Measurements from ENCODE around the gene DKKL1.

Gene DKKL1

GRCh38 chr19:49387936-49388372, 24.3 kb downstream of the DKKL1 start, which contains the start of gene KASH5:
KASH5 (plus strand) TSS chr19:49388249; CDS start chr19:49390884, 2,635 bp downstream.
- Histone ChIP-seq H3K27me3 (ENCODE audit: low read depth, low read length) (no peaks in the 10 kb centered on the region), H3K79me2 (ENCODE audit: low read length) (no peaks in the 10 kb centered on the region), H3K4me3 (ENCODE audit: low read length) (peak within 1 kb of the TSS; percentile 58), H3K36me3 (replicated peaks; ENCODE audit: low read depth, low read length) (no peaks in the 10 kb centered on the region), H3K9ac (ENCODE audit: low read length) (peak within 1 kb of the TSS; percentile 50), H3K27ac (ENCODE audit: low read length) (peak within 1 kb of the TSS; percentile 14; the same call in 1 of the 2 replicates), H3K4me2 (ENCODE audit: low read length) (peak within 1 kb of the TSS; percentile 61), H3K9me3 (ENCODE audit: insufficient read depth, low read length) (no peaks in the 10 kb centered on the region), H3K4me1 (ENCODE audit: low read length) (peaks cover 41% of the 10 kb centered on the region), H2AFZ (ENCODE audit: low read depth, low read length) (no peak within 1 kb of the TSS), H4K20me1 (ENCODE audit: insufficient read depth, low read length) (no peaks in the 10 kb centered on the region)
- TF ChIP-seq CTCF (IDR thresholded peaks at IDR 0.05; ENCODE audit: low read depth, low read length) (no peak), EZH2phosphoT487 (IDR thresholded peaks at IDR 0.05; ENCODE audit: low read depth) (no peak)

- no peak overlapping the region for H3K4me3 ChIP-seq (ENCODE audit: low read length)
- TF ChIP-seq CTCF (IDR thresholded peaks at IDR 0.05; ENCODE audit: low read depth, low read length) (no peak), EZH2phosphoT487 (IDR thresholded peaks at IDR 0.05; ENCODE audit: low read depth) (no peak)
- no peaks in the 10 kb centered on the region for H3K79me2 ChIP-seq (ENCODE audit: low read length)
- H3K27ac ChIP-seq (ENCODE audit: low read length), result no peak overlapping the region
- H3K9ac ChIP-seq (ENCODE audit: low read length), result no peak overlapping the region
- H4K20me1 ChIP-seq (ENCODE audit: insufficient read depth, low read length), result no peaks in the 10 kb centered on the region
- H3K36me3 ChIP-seq (replicated peaks; ENCODE audit: low read depth, low read length), result no peaks in the 10 kb centered on the region
- H3K4me1 ChIP-seq (ENCODE audit: low read length), result peaks cover 41% of the 10 kb centered on the region
- no peaks in the 10 kb centered on the region for H3K9me3 ChIP-seq (ENCODE audit: insufficient read depth, low read length)
- no peaks in the 10 kb centered on the region for H3K27me3 ChIP-seq (ENCODE audit: low read depth, low read length)
- no peak overlapping the region for H3K4me2 ChIP-seq (ENCODE audit: low read length)
- no peak overlapping the region for H2AFZ ChIP-seq (ENCODE audit: low read depth, low read length)
Observed at GRCh38 chr19:49389406-49389805, 25.7 kb downstream of the DKKL1 start.

- H3K4me2 ChIP-seq (ENCODE audit: low read length), result peak overlapping the region; percentile 62
- H3K79me2 ChIP-seq (ENCODE audit: low read length), result no peaks in the 10 kb centered on the region
- no peak overlapping the region for H3K27ac ChIP-seq (ENCODE audit: low read length)
- H3K36me3 ChIP-seq (replicated peaks; ENCODE audit: low read depth, low read length), result no peaks in the 10 kb centered on the region
- TF ChIP-seq EZH2phosphoT487 (IDR thresholded peaks at IDR 0.05; ENCODE audit: low read depth) (no peak), CTCF (IDR thresholded peaks at IDR 0.05; ENCODE audit: low read depth, low read length) (no peak)
- H3K27me3 ChIP-seq (ENCODE audit: low read depth, low read length), result no peaks in the 10 kb centered on the region
- 0 out of 2 replicates have a peak overlapping the region, but pooled peaks have one; percentile 35 for H2AFZ ChIP-seq (ENCODE audit: low read depth, low read length)
- H3K4me1 ChIP-seq (ENCODE audit: low read length), result peaks cover 41% of the 10 kb centered on the region
- no peaks in the 10 kb centered on the region for H3K9me3 ChIP-seq (ENCODE audit: insufficient read depth, low read length)
- H3K4me3 ChIP-seq (ENCODE audit: low read length), result peak overlapping the region; percentile 34
- no peaks in the 10 kb centered on the region for H4K20me1 ChIP-seq (ENCODE audit: insufficient read depth, low read length)
- peak overlapping the region; percentile 9; the same call in 1 of the 2 replicates for H3K9ac ChIP-seq (ENCODE audit: low read length)
Observed at GRCh38 chr19:49390131-49390928, 26.7 kb downstream of the DKKL1 start.

- Histone ChIP-seq H3K36me3 (replicated peaks; ENCODE audit: low read depth, low read length) (no peaks in the 10 kb centered on the region), H3K4me2 (ENCODE audit: low read length) (peak overlapping the region; percentile 62), H3K27ac (ENCODE audit: low read length) (no peak overlapping the region), H3K4me1 (ENCODE audit: low read length) (peaks cover 41% of the 10 kb centered on the region), H4K20me1 (ENCODE audit: insufficient read depth, low read length) (no peaks in the 10 kb centered on the region), H3K27me3 (ENCODE audit: low read depth, low read length) (no peaks in the 10 kb centered on the region), H2AFZ (ENCODE audit: low read depth, low read length) (0 out of 2 replicates have a peak overlapping the region, but pooled peaks have one; percentile 35), H3K4me3 (ENCODE audit: low read length) (peak overlapping the region; percentile 34), H3K9ac (ENCODE audit: low read length) (peak overlapping the region; percentile 9; the same call in 1 of the 2 replicates), H3K79me2 (ENCODE audit: low read length) (no peaks in the 10 kb centered on the region), H3K9me3 (ENCODE audit: insufficient read depth, low read length) (no peaks in the 10 kb centered on the region)
- TF ChIP-seq CTCF (IDR thresholded peaks at IDR 0.05; ENCODE audit: low read depth, low read length), result no peak
- no peak for TF ChIP-seq EZH2phosphoT487 (IDR thresholded peaks at IDR 0.05; ENCODE audit: low read depth)
Observed at GRCh38 chr19:49390929-49391359, 27.3 kb downstream of the DKKL1 start.

Data from OCI-LY3 (cell line).